Measurements from ENCODE around the gene ST13. TPM values are rescaled to one million over a fixed set of nuclear protein-coding genes. Genes with fewer than 3 reads are reported as not detected.

Gene ST13
- total RNA-seq, 1 donor from 2014 or later = 317 TPM

DNA sequence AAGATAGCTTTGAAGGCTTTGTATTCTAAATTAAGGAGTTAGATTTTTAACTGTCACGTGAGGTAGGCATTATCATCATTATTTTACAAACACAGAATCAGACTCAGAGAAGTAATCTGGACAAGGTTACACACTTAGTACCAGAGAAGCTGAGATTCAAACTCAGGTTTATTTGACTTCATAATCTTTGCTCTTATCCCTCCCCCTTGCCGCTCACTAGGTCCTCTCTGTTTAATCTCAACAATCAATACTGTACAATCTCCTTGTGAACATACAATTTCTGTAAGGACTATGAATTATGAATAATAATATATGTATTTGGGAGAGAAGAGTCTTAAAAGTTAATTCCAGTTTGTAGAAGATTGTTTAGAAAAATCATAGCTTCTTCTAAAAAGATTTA, 10.7 kb upstream of the ST13 start:
- Mint-ChIP-seq H3K36me3 (peaks cover 5% of the 10 kb centered on the region), H3K4me3 (no peak overlapping the region), H3K27me3 (no peaks in the 10 kb centered on the region), H3K27ac (no peak overlapping the region), H3K4me1 (ENCODE audit: unreplicated experiment) (no peaks in the 10 kb centered on the region), H3K9me3 (no peaks in the 10 kb centered on the region)
- TF ChIP-seq CTCF (conservative IDR thresholded peaks at IDR 0.05) = no peak
- no peak for DNase-seq (ENCODE audit: extremely low spot score, unreplicated experiment)

DNA sequence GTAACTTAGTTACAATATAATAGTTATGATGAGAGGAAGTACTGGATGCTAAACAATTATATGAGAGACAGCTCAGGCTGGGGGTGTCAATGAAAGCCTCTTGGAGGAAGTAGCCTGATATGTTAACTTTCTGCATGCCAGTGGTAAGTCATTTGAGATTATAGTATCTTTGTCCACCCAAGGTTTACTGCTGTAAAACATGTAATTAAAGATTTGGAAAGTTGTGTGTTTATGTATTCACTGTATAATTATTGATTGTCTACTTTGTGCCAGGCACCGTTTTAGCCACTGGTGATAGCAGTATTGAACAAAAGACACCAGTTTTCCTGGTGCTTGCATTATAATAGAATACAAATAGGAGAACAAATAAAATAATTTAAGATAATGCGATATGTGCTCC, 6.1 kb upstream of the ST13 start:
- H3K4me3 Mint-ChIP-seq = no peak overlapping the region
- no peak for DNase-seq (ENCODE audit: extremely low spot score, unreplicated experiment)
- H3K27me3 Mint-ChIP-seq = no peaks in the 10 kb centered on the region
- no peak for TF ChIP-seq CTCF (conservative IDR thresholded peaks at IDR 0.05)
- H3K27ac Mint-ChIP-seq = no peak overlapping the region
- H3K9me3 Mint-ChIP-seq = no peaks in the 10 kb centered on the region
- peaks cover 6% of the 10 kb centered on the region for H3K4me1 Mint-ChIP-seq (ENCODE audit: unreplicated experiment)
- H3K36me3 Mint-ChIP-seq = peaks cover 9% of the 10 kb centered on the region

- Mint-ChIP-seq H3K36me3 (peaks cover 9% of the 10 kb centered on the region), H3K27ac (peak within 1 kb of the TSS; percentile 63), H3K27me3 (no peaks in the 10 kb centered on the region), H3K4me1 (ENCODE audit: unreplicated experiment) (peaks cover 6% of the 10 kb centered on the region), H3K9me3 (no peaks in the 10 kb centered on the region), H3K4me3 (no peak within 1 kb of the TSS)
- TF ChIP-seq CTCF (conservative IDR thresholded peaks at IDR 0.05) = no peak
- no peak for DNase-seq (ENCODE audit: extremely low spot score, unreplicated experiment)
Observed at GRCh38 chr22:40862013-40862412, 5.6 kb upstream of the ST13 start, which contains the start of gene DNAJB7. Gene DNAJB7 (minus strand): TSS chr22:40862113. CDS start chr22:40861994, 119 bp downstream.

- Mint-ChIP-seq H3K4me3 (peak overlapping the region; percentile 99), H3K4me1 (ENCODE audit: unreplicated experiment) (peaks cover 31% of the 10 kb centered on the region)
Observed at GRCh38 chr22:40857309-40857855, 943 bp upstream of the ST13 start.

GRCh38 chr22:40855979-40856512, 393 bp downstream of the ST13 start:
- H3K9me3 Mint-ChIP-seq = no peaks in the 10 kb centered on the region
- H3K36me3 Mint-ChIP-seq = peaks cover 12% of the 10 kb centered on the region
- H3K27me3 Mint-ChIP-seq = no peaks in the 10 kb centered on the region
- peak overlapping the region; percentile 100 for H3K27ac Mint-ChIP-seq
- no peak for DNase-seq (ENCODE audit: extremely low spot score, unreplicated experiment)
- H3K4me1 Mint-ChIP-seq (ENCODE audit: unreplicated experiment) = peaks cover 38% of the 10 kb centered on the region
- H3K4me3 Mint-ChIP-seq = peak overlapping the region; percentile 99
- TF ChIP-seq CTCF (conservative IDR thresholded peaks at IDR 0.05) = no peak

More at GRCh38 chr22:40857309-40857855, 943 bp upstream of the ST13 start:
- Mint-ChIP-seq H3K9me3 (no peaks in the 10 kb centered on the region), H3K27me3 (no peaks in the 10 kb centered on the region), H3K27ac (peak overlapping the region; percentile 100), H3K36me3 (peaks cover 9% of the 10 kb centered on the region)
- no peak for DNase-seq (ENCODE audit: extremely low spot score, unreplicated experiment)
- TF ChIP-seq CTCF (conservative IDR thresholded peaks at IDR 0.05) = no peak

Data from type B pancreatic cell (in vitro differentiated cells).